ENCODE data around the gene CHN2.

The CHN2 gene

GRCh38 chr7:29194594-29195427 lies at the start of gene CHN2:
Gene CHN2 (plus strand): TSS chr7:29194775.
- DNase-seq (ENCODE audit: low read depth in 2 of 2) = no peak

DNA sequence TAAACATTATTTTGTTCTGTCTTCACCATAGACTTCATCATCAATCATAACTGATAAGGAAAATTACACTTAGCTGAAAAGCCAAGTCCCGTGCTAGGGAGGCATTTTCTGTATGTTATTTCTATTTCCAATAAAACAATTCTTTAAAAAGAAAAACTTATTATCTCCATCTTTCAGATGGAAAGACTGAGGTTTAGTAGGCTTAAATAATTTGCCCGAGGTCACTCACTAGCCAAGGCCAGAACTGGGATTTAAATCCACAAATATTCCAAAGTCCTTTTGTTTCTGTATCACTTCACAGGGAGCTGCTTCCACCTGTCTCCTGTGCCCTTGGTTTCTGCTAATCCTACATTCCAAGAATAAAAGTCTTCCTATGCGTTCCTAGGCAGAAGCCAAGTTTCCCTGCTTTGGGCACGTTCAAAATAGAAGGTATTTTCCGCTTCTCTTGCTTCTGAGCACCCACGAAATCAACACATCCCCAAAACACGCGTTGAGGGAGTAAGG lies 49.0 kb upstream of the CHN2 start:
- DNase-seq (ENCODE audit: low read depth in 2 of 2) = no peak

DNA sequence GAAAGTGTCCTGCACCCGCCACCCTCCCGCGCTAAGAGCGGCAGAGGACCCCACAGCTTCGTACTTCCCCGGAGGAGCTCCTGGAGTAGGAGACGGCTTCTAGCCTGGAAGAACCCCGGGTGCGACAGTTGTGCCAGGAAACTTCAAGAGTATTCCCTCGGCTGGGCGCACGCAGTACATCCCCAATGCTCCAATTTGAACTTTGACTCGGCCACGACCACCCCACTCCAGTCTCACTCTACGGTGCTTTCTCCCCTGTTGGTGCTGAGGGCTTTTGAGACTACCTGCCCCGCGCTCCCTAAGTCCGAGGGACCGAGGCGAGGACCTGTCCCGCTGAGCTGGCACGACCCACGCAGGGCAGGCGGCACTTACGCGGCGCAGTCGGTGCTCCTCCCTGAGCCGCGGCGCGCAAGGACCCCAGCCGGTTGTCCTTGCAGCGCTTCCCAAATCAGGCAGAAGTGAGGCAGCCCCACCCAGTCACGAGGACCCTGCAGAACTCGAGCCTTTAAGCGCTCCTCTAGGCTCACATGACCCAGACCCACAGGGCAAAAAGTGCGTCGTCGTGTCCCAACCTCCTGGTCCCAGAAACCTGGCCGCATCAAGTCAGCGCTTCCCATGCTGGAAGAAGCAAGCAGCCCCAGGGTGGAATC lies 48.4 kb upstream of the CHN2 start, which contains the start of gene CPVL:
Gene CPVL, minus strand, starts transcription at position 481 of the 650 bp plus-strand sequence. CDS start 25,476 bp downstream, outside the sequence.
- DNase-seq (ENCODE audit: low read depth in 2 of 2) = no peak

DNA sequence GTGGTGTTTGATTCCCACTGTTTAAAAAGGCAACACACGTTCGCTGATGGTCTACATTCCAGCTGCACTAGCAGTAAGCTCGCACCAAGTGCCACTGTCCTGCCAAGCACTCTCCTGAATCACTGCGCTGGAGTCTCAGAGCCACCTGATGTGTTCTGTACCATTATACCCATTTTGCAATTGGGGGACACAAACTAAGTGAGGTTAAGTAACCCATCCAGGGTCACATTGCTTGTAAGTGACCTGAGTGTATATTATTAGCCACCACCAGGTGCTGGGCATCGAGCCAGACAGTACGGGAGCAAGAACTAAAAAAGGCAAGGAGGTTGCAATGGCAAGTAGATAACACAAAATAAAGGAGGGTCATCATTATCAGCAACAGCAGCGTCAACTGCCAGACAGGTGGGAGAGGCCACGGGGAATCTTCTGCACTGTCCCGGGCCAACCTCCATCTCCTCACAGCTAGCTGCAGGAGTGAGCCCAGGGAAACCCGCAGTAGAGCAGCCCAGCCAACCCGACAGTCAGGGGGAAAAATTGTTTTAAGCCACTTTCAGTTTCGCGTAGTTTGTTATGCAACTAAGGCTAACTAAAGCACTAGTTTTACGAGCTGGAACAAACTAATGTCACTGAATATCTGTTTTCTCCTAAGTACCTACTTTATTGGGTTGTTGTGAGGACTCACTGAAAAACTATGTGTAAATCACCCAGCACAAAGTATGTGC lies 47.5 kb upstream of the CHN2 start:
- no peak for DNase-seq (ENCODE audit: low read depth in 2 of 2)

DNA sequence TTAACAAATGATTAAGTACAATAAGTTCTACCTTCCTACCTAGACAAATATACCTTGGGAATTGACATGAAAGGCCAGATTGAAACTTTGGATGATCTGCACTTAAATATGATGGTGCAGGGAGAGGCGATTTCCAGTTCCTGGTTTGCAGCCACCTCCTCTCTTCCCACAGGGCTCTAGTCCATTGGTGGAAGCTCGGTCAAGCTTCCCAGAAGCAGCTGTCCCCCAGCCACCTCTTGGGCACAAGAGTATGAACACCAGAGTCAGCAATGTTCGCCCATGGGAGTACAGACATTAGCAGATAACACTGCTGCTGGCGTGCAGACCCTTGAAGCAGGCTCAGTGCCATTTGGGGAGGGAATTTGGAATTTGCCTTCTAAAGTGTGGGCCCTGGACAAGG lies 46.8 kb upstream of the CHN2 start:
- no peak for DNase-seq (ENCODE audit: low read depth in 2 of 2)

DNA sequence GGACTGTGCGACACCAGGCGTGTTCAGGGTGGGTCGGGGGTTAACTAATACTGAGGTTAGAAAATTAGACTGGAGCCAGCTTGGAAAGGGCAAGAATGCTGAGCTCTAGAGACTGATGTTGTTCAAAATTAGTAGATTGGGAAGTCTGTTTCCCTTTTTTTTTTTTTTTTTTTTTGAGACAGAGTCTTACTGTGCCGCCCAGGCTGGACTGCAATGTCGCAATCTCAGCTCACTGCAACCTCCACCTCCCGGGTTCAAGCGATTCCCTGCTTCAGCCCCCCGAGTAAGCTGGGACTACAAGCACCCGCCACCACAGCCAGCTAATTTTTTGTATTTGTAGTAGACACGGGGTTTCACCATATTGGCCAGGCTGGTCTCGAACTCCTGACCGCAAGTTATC lies 45.5 kb upstream of the CHN2 start:
- DNase-seq (ENCODE audit: low read depth in 2 of 2) = no peak

DNA sequence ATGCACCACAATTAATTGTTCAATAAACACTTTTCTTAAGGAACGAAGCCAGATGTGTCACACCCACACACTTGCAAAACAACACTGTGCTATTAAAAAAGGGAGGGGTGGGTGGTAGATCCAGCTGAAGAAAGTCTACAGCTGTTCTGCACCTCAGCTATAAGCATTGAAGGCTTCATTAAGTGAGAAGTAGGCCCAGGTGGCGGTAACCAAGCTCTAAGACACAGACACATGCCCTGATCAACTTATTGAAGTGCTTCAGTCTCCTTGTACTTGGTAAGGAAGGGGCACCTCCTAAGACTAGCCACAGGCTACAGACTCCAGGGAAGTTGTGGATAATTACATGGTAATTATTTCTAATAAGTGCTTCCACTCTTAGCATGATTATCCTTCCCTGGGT lies 43.7 kb upstream of the CHN2 start:
- DNase-seq (ENCODE audit: low read depth in 2 of 2) = no peak

DNA sequence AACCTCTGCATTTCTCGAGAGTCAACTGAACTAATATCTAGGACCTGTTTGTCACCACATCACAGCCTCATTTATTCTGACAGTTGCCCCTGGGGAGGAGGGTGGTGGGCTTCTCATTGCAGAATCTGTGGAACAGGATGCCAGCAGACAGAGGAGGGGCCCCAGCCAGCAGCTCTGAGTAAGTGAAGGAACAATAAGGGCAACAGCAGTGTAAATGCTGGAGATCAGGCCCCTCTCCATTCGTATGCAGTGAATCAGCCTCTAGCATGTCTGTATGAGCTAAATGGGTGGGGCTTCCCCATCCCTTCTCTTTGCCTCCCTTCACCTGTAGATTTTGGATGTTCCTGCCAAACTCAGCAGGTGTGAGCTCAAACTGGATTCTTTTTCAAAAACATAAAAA lies 40.5 kb upstream of the CHN2 start:
- DNase-seq (ENCODE audit: low read depth in 2 of 2) = no peak

DNA sequence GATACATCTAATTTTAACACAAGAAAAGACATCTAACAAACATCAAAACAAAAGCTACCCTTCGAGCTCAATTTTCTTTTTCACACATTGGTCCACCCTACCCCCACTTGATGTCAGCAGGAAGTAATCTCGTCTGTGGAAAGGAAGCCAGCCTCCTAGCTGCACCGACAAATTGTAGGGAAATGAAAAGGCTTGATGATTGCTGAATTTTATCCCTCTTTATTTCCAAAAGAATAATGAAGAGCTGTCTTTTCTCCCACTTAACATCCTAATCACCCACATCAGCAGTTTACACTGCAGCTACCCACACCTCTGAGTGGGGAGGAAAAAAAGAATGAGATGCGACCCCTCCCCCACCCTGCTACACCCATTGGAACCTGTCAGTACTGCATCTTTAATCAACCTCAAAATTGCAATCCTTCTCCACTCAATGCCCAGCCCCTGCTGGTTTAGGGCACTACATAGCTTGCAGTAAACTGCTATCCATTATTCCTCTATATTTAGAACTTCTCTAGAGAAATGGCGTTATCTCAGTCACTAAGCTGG lies 37.6 kb upstream of the CHN2 start:
- no peak for DNase-seq (ENCODE audit: low read depth in 2 of 2)

- DNase-seq (ENCODE audit: low read depth in 2 of 2) = no peak
Observed at GRCh38 chr7:29158795-29159423, 35.7 kb upstream of the CHN2 start.

GRCh38 chr7:29160080-29160479 lies 34.5 kb upstream of the CHN2 start:
- no peak for DNase-seq (ENCODE audit: low read depth in 2 of 2)

DNA sequence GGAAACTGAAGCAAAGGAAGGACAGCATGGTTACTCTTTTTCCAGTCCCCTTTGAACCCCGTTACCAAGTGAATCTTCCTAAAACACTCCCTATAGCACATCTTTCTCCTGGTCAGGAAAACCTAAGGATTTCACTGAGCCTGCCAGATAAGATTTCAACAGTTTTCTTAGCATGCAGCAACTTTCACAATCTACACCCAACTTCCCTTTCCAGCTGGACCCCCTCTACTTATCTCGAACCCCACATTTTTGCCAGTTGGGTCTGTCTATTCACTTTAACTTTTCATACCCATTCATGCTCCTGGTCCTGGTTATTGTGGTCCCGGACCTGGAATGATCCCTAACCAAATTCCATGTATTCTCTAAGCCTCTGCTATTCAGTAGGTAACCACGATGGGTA lies 33.3 kb upstream of the CHN2 start:
- no peak for DNase-seq (ENCODE audit: low read depth in 2 of 2)

GRCh38 chr7:29162577-29162976 lies 32.0 kb upstream of the CHN2 start:
- DNase-seq (ENCODE audit: low read depth in 2 of 2) = no peak

DNA sequence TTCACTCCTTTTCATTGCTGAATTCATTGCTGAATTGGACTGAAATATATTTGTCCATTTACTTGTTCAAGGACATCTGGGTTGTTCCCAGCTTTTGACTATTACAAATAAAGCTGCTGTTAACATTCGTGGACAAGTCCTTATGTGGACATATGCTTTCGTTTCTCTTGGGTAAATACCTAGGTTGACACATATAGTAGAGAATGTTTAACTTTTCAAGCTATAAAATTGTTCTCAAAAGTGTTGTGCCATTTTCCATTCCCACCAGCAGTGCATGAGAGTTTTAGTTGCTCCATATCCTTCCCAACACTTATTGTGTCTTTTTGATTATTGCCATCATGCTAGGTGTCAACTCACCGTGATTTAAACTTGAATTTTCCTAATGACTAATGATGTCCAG lies 30.7 kb upstream of the CHN2 start:
- no peak for DNase-seq (ENCODE audit: low read depth in 2 of 2)

DNA sequence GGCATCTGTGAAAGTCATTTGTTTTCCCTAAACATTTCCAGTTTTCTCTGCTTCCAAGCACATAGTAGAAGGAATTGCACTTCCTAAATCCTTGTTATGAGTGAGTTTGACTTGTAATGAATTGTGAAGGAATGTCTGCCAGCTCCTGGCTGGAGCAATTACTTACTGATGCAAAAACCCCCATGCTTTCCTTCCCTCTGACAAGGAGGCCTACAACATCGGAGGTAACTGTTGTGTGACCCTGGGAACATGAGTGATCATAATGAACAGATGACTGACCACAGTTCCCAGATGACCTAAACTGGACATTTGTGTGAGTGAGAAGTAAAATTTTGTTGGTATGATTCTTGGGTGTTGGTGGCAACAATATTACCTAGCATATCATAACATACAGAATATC lies 26.9 kb upstream of the CHN2 start:
- no peak for DNase-seq (ENCODE audit: low read depth in 2 of 2)

GRCh38 chr7:29170781-29171180 lies 23.8 kb upstream of the CHN2 start:
- no peak for DNase-seq (ENCODE audit: low read depth in 2 of 2)

GRCh38 chr7:29173458-29173857 lies 21.1 kb upstream of the CHN2 start:
- DNase-seq (ENCODE audit: low read depth in 2 of 2) = no peak

GRCh38 chr7:29177963-29178600 lies 16.5 kb upstream of the CHN2 start:
- no peak for DNase-seq (ENCODE audit: low read depth in 2 of 2)

DNA sequence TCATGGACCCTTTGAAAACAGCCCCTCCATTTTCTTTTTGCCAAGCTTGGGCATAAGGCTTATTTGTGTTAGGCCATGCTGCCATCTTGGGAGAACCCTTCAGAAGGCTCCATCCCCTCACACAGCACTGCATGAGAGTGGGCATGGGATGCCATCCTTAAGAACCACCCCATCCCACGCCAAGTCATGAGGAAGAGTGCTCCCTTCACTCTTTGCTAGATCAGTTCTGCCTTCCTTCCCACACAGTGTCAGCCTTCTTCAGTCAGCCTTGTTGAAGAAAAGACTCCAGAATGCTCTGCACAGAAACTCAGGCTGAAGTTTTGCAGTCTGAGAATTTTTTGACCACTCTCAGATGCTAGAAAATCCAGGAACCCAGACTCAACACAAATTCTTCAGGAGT lies 15.5 kb upstream of the CHN2 start:
- no peak for DNase-seq (ENCODE audit: low read depth in 2 of 2)

- no peak for DNase-seq (ENCODE audit: low read depth in 2 of 2)
Observed at GRCh38 chr7:29184599-29184998, 10.0 kb upstream of the CHN2 start.

DNA sequence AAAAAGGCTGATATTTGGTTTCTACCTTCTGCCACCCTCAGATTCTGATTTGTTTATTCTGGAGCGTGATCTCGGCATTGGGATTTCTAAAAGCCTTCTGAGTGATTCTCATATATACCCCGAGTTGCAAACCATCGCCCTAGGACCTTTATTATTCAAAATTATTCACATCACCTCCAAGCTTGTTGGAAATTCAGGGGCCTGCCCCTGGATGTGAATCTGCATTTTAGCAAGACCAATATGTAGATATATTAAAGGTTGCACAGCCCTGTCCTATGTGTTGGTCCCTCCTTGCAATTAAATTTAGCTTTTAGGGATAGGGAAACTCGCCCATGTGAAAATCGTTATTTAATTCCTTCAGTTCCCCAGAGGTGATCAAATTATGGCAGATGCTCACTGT lies 9.0 kb upstream of the CHN2 start:
- DNase-seq (ENCODE audit: low read depth in 2 of 2) = no peak
